Tibial nerve (tissue), 4 donors: ENCODE measurements around the gene DYNC1H1. TPM values are rescaled to one million over a fixed set of nuclear protein-coding genes. Genes with fewer than 3 reads are reported as not detected.
"Not testable (repeated sequence)": the region's sequence is repeated elsewhere in the genome, so short reads cannot be mapped to it uniquely, and the experiment has no call there.

Experiments
- DNase-seq, 2 donors: peaks; one replicate each; pipeline ENCODE4 v3.0.0-alpha.2; 2019; ENCODE audit warnings: low spot score in 2 of 2
- H3K27ac ChIP-seq, 4 donors: fragments of 200-600 bp; sonication (generic) in 3 of 4; one replicate each; pipeline ENCODE4 v1.5.1; 2017 to 2019; ENCODE audit warnings: mild to moderate bottlenecking in 1 of 4
- H3K27me3 ChIP-seq, 2 donors: fragments of 200-600 bp; sonication (generic) in 1 of 2; one replicate each; pipeline versions ENCODE4 v1.5.1 to v1.6.0; 2017 to 2019
- H3K36me3 ChIP-seq, 3 donors: fragments of 200-600 bp; sonication (generic); one replicate each; pipeline ENCODE4 v1.5.1; 2018 to 2019
- H3K4me1 ChIP-seq, 4 donors: fragments of 200-600 bp; sonication (generic) in 3 of 4; one replicate each; pipeline ENCODE4 v1.5.1; 2017 to 2019
- H3K4me3 ChIP-seq, 4 donors: fragments of 200-600 bp; sonication (generic) in 3 of 4; one replicate each; pipeline ENCODE4 v1.5.1; 2017 to 2019; ENCODE audit warnings: mild to moderate bottlenecking in 1 of 4, moderate library complexity in 1 of 4
- H3K9me3 ChIP-seq, 4 donors: fragments of 200-600 bp; sonication (generic) in 3 of 4; one replicate each; pipeline ENCODE4 v1.5.1; 2017 to 2019
- EP300 ChIP-seq, 2 donors: sonication (generic); formaldehyde crosslinking; IDR thresholded peaks; one replicate each; pipeline ENCODE4 v1.6.1; 2017; ENCODE audit warnings: antibody characterized with exemption in 2 of 2, mild to moderate bottlenecking in 1 of 2
- POLR2A ChIP-seq, 2 donors: fragments of 450-650 bp; IDR thresholded peaks; one replicate each; pipeline ENCODE4 v1.6.1; 2017; ENCODE audit warnings: antibody characterized with exemption in 2 of 2, mild to moderate bottlenecking in 2 of 2, moderate library complexity in 2 of 2
- WGBS, 2 donors: methylation state at CpG; one replicate each; pipeline ENCODE4 v1.1.5; 2018; 5-methylcytosine and 5-hydroxymethylcytosine counted together
- total RNA-seq, 4 donors: library from RNA; depleted of rRNA; stranded (reverse); fragments of >200 nt; gene quantifications; one replicate each; pipeline ENCODE4 v1.1.0, GENCODE V29; 2016
- TF ChIP-seq, protein P1 (sequence below), 5 experiments: fragments of 200-600 bp in 3 of 5; fragments of 450-650 bp in 2 of 5; sonication (generic) in 3 of 5; IDR thresholded peaks; one replicate each; pipeline ENCODE4 v1.5.1; 2016 to 2019; ENCODE audit warnings: antibody characterized with exemption in 5 of 5, mild to moderate bottlenecking in 3 of 5, moderate library complexity in 2 of 5

DYNC1H1 gene
- total RNA-seq, 4 donors from 2014 or later = 506 to 690 (median 631) TPM

DNA sequence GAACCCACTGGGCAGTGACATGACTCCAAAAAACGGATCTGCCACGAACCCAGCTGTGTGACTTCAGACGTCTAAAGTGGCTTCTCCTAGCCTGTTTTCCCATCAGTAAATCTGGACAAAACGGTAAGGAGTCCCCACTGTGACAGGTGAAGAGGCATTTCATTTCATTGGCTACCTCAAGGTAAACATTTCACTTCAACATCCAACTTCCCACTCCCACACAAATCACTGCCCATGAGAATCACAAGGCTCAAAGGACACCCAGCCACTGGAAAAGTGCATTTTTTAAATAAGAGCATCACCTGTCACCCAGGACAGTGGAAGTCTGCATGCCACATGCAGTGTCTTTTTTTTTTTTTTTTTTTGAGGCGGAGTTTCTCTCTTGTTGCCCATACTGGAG is 94.6 kb downstream of the DYNC1H1 start:
- whole genome bisulfite sequencing, 2 donors = 72 to 76% methylated on average over 5 of the region's 5 CpGs
- Histone ChIP-seq H3K4me3 (no peak overlapping the region), H3K9me3 (no peaks in the 10 kb centered on the region), H3K36me3 (peaks cover 0 to 14% (median 0%) of the 10 kb centered on the region in 3 donors), H3K27me3 (no peaks in the 10 kb centered on the region), H3K27ac (no peak overlapping the region), H3K4me1 (peaks cover 0 to 21% (median 8%) of the 10 kb centered on the region in 4 donors)
- TF ChIP-seq EP300 (IDR thresholded peaks at IDR 0.05) = no peak
- no peak for TF ChIP-seq POLR2A (IDR thresholded peaks at IDR 0.05)
- TF ChIP-seq, protein P1, sequence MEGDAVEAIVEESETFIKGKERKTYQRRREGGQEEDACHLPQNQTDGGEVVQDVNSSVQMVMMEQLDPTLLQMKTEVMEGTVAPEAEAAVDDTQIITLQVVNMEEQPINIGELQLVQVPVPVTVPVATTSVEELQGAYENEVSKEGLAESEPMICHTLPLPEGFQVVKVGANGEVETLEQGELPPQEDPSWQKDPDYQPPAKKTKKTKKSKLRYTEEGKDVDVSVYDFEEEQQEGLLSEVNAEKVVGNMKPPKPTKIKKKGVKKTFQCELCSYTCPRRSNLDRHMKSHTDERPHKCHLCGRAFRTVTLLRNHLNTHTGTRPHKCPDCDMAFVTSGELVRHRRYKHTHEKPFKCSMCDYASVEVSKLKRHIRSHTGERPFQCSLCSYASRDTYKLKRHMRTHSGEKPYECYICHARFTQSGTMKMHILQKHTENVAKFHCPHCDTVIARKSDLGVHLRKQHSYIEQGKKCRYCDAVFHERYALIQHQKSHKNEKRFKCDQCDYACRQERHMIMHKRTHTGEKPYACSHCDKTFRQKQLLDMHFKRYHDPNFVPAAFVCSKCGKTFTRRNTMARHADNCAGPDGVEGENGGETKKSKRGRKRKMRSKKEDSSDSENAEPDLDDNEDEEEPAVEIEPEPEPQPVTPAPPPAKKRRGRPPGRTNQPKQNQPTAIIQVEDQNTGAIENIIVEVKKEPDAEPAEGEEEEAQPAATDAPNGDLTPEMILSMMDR (IDR thresholded peaks at IDR 0.05) = no peak
- no peak for DNase-seq

DNA sequence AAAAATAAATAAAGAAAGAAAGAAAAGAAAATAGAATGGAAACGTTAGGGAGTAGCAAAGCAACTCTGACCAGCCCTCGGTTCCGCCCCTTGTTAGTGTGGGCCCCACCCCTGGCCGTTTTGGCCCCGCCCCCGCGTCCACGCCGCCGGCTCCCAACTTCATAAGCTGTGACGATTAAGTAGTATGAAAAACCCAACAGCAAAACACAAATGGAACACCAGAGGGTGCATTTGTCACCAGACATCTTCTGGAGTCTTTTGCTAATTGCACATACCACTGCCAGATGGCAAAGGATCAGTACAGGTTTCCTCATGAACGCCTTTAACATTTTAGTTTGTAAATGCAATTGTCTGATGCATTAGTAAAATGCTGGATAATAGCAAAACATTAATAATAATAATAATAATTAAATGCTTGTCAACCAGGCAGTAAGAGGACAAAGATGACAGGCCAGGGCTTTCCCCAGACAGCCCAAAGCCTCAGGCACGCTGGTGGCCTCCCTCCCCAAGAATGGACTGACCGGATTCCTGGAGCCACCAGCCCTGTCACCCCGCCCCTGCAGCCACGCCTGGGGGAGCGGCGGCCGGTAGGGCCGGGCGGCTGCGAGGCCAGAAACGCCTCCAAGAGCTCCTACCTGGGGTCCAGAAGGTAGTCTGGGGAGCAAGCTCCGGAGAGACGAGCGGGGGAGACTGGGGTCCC is 98.9 kb downstream of the DYNC1H1 start:
- Histone ChIP-seq H3K4me1 (peaks cover 0 to 20% (median 8%) of the 10 kb centered on the region in 4 donors), H3K9me3 (peaks cover 0 to 2% (median 0%) of the 10 kb centered on the region in 4 donors), H3K36me3 (no peaks in the 10 kb centered on the region), H3K27me3 (no peaks in the 10 kb centered on the region), H3K4me3 (no peak overlapping the region), H3K27ac (peak overlapping the region in 1 of 4 donors; percentile 63)
- 17% methylated on average over 21 to 26 of the region's 26 CpGs for WGBS, 2 donors
- DNase-seq = peak; percentile 76 to 87
- TF ChIP-seq EP300 (IDR thresholded peaks at IDR 0.05) (peak in 1 of 2 donors; percentile 37), POLR2A (IDR thresholded peaks at IDR 0.05) (no peak)
- TF ChIP-seq, protein P1 (IDR thresholded peaks at IDR 0.05) = peak; percentile 19 to 52 (median 48)

DNA sequence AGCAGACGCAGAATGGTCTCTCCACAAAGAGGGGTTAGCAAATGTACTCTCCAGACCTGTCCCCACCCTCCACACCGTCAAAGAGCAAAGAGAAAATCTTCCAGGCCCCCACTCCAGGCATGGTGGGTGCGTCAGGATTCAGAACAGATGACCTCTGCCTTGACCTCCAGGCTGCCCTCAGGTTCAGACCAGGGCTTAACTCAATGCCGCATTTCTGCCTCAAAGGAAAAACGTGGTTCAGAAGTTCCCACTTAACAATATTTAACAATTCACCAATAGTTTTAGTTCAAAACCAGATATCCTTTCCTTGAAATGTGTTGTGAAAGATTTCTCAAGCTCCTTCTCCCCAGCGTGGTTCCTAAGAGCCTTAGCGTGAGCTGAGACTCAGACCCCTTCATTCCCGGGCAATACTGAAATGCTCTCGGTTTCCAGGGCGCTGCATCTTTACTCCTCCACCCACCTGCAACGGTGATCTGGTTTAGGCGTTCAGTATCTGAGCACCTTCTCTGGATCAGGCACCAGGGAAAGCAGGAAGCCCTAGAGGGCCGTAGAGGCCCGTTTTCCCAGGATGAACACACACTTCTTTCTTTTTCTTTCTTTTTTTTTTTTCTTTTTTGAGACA is 99.5 kb downstream of the DYNC1H1 start:
- no peaks in the 10 kb centered on the region for H3K36me3 ChIP-seq
- peaks cover 0 to 15% (median 8%) of the 10 kb centered on the region in 4 donors for H3K4me1 ChIP-seq
- DNase-seq = no peak
- peak overlapping the region in 1 of 4 donors; percentile 63 for H3K27ac ChIP-seq
- no peaks in the 10 kb centered on the region for H3K27me3 ChIP-seq
- WGBS, 2 donors = 58 to 60% methylated on average over 14 of the region's 14 CpGs
- H3K4me3 ChIP-seq = no peak overlapping the region
- TF ChIP-seq POLR2A (IDR thresholded peaks at IDR 0.05) (no peak), EP300 (IDR thresholded peaks at IDR 0.05) (no peak)
- TF ChIP-seq, protein P1 (IDR thresholded peaks at IDR 0.05) = no peak
- peaks cover 0 to 5% (median 0%) of the 10 kb centered on the region in 4 donors for H3K9me3 ChIP-seq

DNA sequence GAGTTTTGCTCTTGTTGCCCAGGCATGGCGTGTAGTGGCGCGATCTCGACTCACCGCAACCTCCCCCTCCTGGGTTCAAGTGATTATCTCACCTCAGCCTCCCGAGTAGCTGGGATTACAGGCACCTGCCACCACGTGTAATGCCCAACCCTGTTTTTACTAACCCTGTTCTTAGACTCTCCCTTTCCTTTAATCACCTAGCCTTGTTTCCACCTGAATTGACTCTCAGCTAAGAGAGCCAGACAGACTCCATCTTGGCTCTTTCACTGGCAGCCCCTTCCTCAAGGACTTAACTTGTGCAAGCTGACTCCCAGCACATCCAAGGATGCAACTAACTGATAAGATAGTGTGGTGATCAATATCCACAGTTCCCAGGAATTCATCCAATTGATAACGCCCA is 100.2 kb downstream of the DYNC1H1 start:
- not testable (repeated sequence) for DNase-seq, H3K27me3 ChIP-seq, H3K27ac ChIP-seq, H3K4me3 ChIP-seq, H3K36me3 ChIP-seq, H3K9me3 ChIP-seq
- WGBS, 2 donors = 91 to 93% methylated on average over 8 of the region's 8 CpGs
- peaks cover 0 to 15% (median 8%) of the 10 kb centered on the region in 4 donors for H3K4me1 ChIP-seq

DNA sequence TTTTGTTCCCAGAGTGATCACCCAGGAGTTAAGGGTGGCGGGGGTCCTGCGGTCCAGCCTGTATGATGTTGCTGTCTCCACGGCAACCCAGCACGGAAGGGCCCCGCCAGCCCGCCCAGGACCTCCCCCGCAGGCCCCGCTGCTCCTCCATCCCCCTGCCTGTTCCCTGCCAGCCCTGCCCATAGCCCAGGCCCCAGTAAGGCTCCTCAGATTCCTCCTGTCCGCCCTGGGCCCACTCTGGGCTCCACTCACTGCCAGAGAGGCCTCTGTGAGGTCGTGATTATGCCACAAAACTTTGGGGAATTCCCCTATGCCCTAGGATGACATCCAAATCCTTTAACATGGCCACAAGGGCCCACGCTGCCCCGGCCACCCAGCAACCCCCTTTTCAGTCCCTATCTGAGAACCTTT is 101.7 kb downstream of the DYNC1H1 start:
- H3K27me3 ChIP-seq = no peaks in the 10 kb centered on the region
- no peak overlapping the region for H3K27ac ChIP-seq
- peaks cover 0 to 16% (median 10%) of the 10 kb centered on the region in 4 donors for H3K4me1 ChIP-seq
- H3K9me3 ChIP-seq = peaks cover 0 to 5% (median 0%) of the 10 kb centered on the region in 4 donors
- DNase-seq = no peak
- TF ChIP-seq, protein P1 (IDR thresholded peaks at IDR 0.05) = no peak
- no peak for TF ChIP-seq POLR2A (IDR thresholded peaks at IDR 0.05)
- TF ChIP-seq EP300 (IDR thresholded peaks at IDR 0.05) = no peak
- WGBS, 2 donors = 66 to 85% methylated on average over 12 of the region's 12 CpGs
- H3K36me3 ChIP-seq = no peaks in the 10 kb centered on the region
- H3K4me3 ChIP-seq = no peak overlapping the region
